HG02642 (cell line): Measurements from ENCODE around the gene VPS52.
A peak's percentile ranks its signal among the peaks of the same experiment; 100 is the strongest.

Experiments used
- ATAC-seq: cut with Tn5 transposase; IDR thresholded peaks from one replicate; pipeline ENCODE4 v1.9.1; 2021; ENCODE audit warnings: mild to moderate bottlenecking; ENCODE audit not compliant: unreplicated experiment, poor library complexity

The VPS52 gene

DNA sequence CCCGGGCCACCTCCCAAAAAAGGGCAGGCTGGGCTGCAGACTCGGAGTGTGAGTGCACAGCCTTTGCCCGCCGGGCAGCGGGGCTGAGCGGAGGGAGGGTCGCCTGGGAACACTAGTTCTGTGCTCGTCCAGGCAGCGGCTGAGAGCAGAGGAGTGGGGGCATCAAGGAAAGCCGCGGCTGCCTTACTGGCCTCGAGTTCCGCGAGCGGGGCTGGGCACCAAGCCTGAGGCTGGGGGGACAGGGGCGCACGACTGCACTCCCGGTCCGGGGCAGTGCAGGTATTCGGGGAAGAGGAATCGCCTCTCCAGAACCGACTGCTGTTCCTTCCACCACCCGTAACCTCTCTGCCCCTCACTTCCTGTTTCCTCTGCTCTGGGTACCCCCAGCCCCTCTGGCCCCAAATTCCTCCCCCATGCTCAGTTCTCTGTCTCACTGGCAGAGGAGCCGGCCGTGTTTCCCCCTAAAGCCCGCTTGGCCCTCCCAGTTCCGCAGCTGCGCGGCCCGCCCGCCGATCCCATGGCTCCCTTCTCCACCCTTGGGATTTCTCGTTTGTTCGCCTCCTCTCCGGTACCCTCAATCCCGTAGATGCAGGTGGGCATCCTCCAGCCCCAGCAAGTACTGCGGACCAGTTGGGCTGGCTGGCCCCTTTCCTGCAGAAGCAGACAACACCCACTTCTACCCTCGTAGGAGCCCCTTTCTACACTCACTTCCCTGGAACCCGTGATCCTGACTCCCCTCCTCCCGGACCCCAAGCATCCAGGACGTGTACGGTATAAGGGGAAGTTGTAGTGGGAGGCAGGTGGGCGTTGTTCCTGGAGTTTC lies 58.3 kb downstream of the VPS52 start:
- no peak for ATAC-seq

DNA sequence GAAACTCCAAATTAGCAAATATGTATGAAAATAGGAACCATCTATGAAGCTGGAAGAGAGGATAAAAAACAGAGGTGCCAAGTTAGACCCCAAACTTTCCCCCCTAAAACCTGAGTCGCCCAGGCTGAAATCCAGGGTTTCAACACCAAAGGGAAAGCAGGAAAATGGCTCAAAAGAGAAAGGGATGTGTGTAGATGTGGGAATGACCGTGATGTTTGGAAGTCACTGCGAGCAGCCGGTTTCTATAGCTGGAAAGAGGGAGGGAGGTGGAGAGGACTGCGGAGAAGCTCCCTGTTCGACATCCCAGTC lies 58.9 kb downstream of the VPS52 start:
- ATAC-seq, result no peak

DNA sequence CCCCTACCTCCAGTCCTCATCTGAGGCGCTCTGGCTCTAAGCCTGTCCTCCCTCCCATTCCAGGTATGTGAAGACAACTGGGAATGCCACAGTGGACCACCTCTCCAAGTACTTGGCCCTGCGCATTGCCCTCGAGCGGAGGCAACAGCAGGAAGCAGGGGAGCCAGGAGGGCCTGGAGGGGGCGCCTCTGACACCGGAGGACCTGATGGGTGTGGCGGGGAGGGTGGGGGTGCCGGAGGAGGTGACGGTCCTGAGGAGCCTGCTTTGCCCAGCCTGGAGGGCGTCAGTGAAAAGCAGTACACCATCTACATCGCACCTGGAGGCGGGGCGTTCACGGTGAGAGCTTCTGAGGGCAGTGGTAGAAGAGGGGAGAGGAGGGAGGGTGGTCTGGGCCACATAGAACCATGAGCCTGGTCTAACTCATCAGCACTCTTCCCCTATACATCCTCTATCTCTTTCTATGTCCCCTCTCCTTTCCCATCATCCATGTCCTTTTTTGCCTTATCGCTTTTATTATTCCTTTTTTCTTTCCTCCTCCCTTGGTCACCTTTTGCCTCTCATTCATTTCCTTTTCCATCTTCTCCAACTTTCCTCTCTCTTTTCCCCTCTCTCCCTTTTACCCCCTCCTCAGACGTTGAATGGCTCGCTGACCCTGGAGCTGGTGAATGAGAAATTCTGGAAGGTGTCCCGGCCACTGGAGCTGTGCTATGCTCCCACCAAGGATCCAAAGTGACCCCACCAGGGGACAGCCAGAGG lies 59.8 kb downstream of the VPS52 start:
- ATAC-seq, result no peak

DNA sequence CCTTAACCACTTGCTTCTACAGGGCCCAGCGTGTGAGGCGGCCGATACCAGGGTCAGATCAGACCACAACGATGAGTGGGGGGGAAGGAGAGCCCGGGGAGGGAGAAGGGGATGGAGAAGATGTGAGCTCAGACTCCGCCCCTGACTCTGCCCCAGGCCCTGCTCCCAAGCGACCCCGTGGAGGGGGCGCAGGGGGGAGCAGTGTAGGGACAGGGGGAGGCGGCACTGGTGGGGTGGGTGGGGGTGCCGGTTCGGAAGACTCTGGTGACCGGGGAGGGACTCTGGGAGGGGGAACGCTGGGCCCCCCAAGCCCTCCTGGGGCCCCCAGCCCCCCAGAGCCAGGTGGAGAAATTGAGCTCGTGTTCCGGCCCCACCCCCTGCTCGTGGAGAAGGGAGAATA lies 60.5 kb downstream of the VPS52 start:
- no peak for ATAC-seq

GRCh38 chr6:33209856-33210255 lies 61.8 kb downstream of the VPS52 start:
- ATAC-seq, result no peak

- peak; percentile 55 for ATAC-seq
Observed at GRCh38 chr6:33208091-33208967, 63.3 kb downstream of the VPS52 start, which contains the start of gene RING1. Gene RING1 (plus strand): TSS chr6:33208500. CDS start chr6:33208823, 323 bp downstream.

GRCh38 chr6:33207552-33208090 lies 64.1 kb downstream of the VPS52 start:
- no peak for ATAC-seq

DNA sequence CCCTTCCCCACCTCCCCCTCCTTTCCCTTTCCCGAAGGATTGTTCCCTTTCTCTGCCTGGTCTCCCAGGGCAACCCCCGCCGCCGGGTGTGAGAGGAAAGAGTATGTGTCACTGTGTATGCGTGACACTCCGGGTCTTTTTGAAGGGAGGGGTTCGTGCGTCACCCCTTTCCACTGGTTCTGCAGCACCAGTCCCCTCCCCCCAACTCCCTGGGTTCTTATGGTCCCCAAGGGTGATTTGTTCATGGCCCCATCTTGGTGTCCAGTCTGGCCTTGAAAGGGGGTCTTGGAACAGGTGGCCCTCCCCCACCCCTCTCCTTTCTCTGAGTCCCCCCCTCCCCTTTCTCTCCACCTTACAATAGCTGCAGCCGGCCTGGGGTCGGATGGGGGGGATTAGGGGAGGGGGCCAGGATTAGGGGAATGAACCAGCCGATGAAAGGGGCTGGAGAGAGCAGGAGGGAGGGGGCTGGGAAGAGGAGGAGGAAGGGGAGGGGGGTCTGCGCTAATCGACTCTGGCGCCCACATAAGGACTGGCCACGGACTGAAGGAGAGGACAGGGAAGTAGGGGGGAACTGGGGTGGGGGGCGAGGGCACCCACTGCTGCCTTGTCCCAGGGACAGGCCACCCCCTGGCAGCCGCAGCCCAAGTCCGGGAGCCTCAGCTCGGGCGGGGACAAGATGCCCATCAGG lies 64.7 kb downstream of the VPS52 start:
- no peak for ATAC-seq

- ATAC-seq, result no peak
Observed at GRCh38 chr6:33206027-33206863, 65.4 kb downstream of the VPS52 start.

GRCh38 chr6:33205191-33206026 lies 66.3 kb downstream of the VPS52 start:
- no peak for ATAC-seq

- peak; percentile 42 for ATAC-seq
Observed at GRCh38 chr6:33204415-33205190, 67.1 kb downstream of the VPS52 start, which contains the start of gene HSD17B8. Gene HSD17B8 (plus strand): TSS chr6:33204655. CDS start chr6:33204669, 14 bp downstream.

DNA sequence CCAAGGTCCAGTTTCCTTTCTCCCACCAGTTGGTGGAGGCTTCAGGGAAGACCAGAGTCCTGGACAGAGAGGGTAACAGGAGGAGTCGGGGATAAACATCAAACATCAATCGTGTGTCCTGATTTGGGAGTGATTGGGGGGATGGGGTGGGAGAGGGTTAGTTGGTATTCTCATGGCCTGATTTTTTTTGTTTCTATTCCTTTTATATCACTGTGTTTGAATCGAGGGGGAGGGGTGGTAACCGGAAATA lies 67.6 kb downstream of the VPS52 start:
- no peak for ATAC-seq

GRCh38 chr6:33203443-33204164 lies 68.1 kb downstream of the VPS52 start:
- ATAC-seq, result no peak

GRCh38 chr6:33202799-33203198 lies 68.9 kb downstream of the VPS52 start:
- no peak for ATAC-seq

- ATAC-seq, result no peak
Observed at GRCh38 chr6:33201935-33202334, 69.7 kb downstream of the VPS52 start.

DNA sequence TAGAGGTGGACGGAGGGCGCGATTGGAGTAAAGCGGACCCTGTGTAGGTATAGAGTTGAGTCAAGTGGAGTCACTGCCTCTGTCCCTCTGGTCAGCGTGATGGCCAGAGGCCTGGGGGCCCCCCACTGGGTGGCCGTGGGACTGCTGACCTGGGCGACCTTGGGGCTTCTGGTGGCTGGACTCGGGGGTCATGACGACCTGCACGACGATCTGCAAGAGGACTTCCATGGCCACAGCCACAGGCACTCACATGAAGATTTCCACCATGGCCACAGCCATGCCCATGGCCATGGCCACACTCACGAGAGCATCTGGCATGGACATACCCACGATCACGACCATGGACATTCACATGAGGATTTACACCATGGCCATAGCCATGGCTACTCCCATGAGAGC lies 70.5 kb downstream of the VPS52 start:
- ATAC-seq, result no peak
